Endometrium (tissue), 2 donors: Measurements from ENCODE around the gene SLC4A4.

Source experiments
- FAIRE-seq: peaks from 2 replicates; lab custom pipeline; 2012; peaks lifted over from hg19 to GRCh38; lab: Jason Lieb, UNC
- donor health status: control.
- donor health status: control.

SLC4A4 gene

DNA sequence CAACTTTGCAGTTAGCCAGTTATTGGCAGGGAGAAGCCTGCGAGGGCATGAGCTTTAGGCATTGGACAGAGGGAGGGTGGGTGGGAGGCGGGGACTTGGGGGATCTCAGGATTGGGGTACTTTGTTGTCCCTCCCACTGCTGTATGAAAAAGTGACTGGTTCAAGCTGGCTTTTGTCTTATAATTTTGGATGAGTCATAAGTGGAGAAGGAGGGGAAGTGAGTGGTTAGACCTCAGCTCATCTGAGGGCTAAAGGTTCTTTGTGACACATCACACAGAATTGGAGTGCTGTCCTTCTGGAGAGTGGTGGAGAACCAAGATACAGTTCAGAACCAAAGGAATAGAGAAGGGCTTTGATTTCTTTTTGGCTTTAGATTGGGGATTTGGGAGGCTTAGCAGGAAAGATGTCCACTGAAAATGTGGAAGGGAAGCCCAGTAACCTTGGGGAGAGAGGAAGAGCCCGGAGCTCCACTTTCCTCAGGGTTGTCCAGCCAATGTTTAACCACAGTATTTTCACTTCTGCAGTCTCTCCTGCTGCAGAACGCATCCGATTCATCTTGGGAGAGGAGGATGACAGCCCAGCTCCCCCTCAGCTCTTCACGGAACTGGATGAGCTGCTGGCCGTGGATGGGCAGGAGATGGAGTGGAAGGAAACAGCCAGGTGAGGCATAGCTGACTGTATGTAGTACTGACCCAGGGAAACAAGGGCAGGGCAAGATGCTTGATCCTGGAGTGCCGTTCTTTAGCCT lies at the start of gene SLC4A4:
TSS of gene SLC4A4 (plus strand) at position 175 of the 748 bp plus-strand sequence.
- FAIRE-seq: no peak

DNA sequence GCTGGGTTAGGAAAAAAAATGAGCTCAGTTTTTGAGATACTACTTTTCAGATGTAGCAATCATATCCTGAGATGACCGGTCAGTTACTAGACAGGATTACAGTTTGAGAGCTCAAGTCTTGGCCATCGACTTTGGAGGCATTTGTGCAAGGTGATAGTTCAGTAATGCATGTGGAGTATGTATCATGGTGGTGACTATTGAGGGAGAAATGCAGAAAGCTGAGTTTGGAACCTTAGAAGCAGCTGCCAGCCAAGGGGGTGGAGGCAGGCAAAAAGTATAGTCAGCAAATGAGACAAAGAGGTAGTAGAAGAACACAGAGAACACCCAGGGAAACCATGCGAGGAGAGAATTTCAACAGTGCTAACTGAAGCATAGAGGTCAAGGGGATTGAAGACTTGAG lies 48.7 kb upstream of the SLC4A4 start:
- no peak for FAIRE-seq

DNA sequence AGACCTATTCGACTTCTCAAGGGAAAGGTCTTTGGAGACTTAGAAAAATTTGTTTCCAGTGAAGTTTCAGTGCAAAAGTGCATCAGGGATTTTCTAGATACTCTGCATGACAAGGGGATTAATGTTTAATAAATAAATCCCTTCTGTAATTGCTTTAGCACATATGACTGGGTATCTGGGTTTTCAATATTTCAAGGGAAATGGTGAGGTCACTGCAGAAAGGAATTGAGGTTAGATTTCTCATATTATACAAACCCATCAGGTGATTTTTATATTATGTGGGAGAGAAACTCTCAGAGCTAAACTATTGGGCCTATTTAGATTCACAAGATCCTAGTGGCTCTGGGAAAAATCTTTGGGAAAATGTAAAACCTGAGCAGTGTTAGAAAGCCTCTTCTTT lies 48.3 kb upstream of the SLC4A4 start:
- FAIRE-seq: no peak

DNA sequence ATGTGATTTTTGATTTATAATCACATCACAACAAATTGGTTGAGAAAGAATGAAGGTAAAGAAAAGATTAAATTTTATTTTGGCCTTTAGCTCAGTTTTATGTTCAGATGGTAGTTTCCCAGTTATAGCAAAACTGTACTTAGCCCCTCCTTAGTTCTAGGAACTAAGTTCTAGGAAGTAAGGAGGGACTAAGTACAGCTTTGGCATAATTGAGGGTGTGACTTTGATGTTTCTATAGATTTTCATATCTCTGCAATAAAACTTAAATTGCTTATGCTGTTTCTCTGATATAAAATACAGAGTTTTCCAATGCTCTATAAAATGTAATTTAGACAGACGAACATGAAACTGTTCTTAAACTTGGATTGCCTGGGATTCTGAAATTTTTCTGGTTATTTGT lies 46.6 kb upstream of the SLC4A4 start:
- no peak for FAIRE-seq

DNA sequence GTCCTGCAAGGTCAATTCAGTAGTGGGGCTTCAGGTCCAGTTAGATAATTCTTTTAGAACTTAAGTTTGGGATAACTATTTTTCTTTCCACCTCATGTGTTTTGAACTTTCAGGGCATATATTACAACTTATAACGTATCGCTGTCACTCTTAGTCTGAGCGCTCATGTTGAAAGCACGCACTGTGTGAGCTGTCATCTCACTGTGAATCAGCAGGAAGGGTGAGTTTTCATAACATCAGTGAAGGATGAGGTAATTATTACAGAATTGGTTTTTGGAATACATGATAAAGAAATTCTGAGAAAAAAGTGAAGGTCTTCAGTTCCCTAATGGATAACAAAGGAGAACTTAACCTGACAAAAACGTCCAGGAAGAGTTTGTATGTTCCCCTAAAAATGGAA lies 45.1 kb upstream of the SLC4A4 start:
- FAIRE-seq: no peak

DNA sequence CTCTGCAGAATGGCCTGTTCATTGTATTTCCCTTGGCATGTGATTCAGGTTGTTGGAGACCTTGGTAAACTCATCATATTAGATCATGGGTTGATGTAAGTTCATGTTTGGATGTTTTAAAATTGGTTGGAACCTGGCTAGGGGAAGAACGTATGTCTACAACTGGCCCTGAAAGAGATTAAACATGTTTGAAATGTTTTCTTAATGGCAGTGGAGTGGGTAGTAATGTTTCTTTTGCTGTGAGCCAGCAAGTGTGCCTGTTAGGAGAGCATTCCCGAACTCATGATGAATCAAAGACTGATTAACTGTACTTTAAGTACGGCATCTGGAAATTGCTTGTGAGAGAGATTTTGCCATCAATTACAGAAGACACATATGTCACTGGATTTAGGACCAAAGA lies 44.5 kb upstream of the SLC4A4 start:
- no peak for FAIRE-seq

DNA sequence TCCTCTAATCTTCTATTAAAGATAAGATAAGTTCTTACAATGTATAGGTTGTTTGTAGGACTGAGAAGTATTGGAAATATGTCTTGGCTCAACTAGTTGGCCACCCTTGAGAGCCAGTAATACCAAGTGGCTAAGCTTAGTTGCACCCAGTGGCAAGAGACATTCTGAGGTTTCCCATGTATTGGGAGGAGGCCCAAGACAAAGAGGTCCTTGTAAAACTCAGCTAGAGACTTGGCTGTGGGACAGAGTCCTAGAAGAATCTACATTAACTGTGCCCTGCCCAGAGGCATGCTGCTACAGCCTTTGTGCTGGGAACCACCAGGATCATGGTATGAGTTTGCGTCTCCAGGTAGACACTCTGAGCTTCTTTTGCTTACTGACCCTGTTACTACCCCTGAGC lies 41.9 kb upstream of the SLC4A4 start:
- FAIRE-seq: no peak

DNA sequence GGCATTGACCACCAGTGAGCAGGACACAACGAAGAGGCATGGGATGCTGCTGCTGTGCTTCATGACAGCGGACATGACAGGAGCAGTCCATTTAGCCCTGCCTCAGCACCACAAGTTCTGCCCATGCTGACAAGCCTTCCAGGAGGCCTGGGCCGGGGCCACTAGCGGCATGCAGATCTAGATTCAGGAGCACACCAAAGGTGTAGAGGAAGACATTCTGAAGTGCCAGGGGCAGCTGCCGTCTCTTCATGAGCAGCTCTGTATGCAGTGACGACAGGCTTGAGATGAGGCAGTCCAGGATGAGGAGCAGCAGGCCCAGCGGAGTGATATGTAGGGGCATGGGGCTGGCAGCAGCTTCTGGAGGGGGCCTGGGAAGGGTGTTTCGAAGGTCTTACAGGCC lies 38.5 kb upstream of the SLC4A4 start:
- FAIRE-seq: no peak

DNA sequence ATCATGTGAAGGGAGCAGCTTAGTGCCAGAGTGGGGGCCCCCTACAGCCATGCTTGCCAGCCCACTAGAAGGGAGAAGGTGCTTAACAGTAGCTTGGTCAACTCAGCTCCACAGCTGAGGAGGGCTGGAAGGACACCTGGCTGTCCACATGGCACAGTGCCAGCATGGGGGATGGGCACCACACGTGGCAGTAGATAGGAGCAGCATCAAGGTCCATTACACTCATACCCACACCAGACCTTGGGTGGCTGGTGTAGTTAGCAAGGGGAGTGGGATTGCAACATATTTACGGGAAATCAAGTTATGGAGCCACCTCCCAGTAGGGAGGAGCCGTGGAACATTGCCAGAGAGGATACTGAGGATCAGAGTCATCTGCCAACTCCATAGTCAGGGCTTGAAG lies 37.9 kb upstream of the SLC4A4 start:
- FAIRE-seq: no peak

DNA sequence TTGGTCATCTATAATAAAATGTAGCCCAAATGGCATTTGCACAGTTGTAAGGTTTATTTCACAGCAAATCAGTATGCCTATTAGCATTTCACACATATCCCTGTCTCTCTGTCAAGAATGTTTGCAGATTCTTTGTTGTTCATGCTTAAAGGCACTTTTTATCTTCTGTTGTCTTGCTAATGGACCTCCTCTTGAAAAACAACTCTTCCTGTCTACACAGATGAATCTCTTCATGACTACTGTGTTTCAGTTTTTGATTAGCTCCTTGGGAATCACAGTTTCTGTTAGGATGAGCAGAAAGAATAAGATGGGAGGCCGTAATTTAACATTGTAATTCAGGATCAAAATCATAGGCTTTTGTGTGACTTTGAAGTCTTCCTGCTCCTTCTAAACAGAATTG lies 35.5 kb upstream of the SLC4A4 start:
- FAIRE-seq: no peak

DNA sequence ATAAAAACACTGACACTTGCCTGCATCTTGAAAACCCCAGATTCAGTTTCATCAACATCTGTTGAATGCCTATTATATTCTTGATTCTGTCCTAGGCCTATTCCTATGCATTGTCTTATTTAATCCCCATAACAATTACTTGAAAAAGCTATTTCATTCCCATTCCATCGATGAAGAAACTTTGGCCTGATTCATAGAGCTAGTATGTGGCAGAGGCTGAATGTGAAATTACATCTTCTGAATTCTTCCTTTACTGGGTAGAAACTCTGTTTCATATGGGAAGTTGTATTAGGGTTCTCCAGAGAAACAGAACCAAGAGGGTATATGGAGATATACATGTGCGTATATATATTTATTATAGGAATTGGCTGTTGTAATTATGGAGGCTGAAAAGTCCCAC lies 35.0 kb upstream of the SLC4A4 start:
- no peak for FAIRE-seq

DNA sequence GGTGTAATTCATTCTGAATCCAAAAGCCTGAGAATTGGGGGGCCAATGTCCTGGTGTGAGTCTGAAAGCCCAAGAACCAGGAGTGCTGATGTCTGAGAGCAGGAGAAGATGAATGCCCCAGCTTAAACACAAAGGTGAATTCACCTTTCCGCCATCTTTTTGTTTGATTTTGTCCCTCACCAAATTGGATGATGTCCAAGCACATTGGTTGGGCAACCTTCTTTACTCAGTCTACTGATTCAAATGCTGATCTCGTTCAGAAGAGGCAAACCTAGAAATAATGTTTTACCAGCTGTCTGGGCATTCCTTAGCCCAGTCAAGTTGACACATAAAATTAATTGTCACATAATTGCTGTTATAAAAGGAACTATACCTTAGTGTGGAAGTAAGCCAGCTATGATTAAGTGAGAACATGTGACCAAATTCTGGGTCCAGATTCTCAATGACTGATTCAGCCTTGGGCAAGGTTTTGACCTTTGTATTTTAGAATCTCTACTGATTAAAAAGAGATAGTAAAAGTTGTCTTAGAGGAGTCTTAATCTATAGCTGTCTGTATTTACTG lies 34.5 kb upstream of the SLC4A4 start:
- FAIRE-seq: no peak

DNA sequence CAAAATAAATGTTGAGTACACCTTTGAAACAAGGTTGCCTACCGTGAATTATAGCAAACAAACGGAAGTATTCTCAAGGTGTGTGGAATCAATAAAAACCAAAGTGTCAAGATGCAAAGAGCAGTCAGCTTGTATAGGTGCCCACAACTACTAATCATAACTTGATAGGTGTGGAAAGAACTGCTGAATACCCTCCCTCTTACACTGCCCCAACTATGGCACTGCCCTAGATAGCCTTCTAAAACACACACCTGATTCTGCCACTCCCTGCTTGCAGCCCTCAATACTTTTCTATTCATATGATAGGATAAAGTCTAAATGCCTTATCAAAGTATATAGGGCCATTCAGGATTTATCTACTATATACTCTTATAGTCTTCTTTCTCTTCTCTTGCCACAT lies 31.1 kb upstream of the SLC4A4 start:
- no peak for FAIRE-seq

DNA sequence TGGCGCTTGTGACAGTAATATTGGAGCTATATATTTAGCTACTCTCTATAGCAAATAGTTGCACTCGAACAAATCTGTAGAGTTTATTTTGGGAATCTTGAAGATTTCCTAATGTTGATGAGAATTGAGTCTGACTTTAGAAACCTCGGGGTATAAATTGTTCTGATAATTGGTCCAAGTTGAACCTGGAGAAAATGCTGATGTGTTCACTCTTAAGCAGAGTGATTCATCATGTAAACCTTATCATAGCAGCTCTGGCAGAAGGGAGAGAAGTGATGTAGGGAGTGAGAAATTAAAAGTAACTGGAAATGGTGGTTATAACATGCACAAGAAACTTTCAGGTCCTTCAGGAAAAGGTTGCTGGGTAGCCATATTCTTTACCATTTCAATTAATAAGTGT lies 16.4 kb upstream of the SLC4A4 start:
- no peak for FAIRE-seq

DNA sequence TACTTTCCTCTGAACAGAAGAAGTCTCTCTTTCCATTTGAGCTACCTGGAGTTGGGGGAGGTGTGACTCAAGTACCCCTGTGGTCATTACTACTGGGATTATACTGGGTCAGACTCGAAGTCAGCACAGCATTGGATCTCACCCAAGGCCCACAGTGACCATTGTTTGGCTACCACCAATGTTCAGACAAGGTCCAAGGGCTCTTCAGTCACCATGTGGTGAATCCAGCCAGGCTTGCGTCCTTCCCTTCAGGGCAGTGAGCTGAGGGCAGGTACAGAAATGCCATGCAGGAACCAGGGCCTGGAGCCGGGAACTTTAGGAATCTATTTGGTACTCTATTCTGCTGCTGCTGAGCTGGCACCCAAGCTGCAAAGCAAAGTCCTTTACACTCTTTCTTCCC lies 5.5 kb upstream of the SLC4A4 start:
- FAIRE-seq: no peak

DNA sequence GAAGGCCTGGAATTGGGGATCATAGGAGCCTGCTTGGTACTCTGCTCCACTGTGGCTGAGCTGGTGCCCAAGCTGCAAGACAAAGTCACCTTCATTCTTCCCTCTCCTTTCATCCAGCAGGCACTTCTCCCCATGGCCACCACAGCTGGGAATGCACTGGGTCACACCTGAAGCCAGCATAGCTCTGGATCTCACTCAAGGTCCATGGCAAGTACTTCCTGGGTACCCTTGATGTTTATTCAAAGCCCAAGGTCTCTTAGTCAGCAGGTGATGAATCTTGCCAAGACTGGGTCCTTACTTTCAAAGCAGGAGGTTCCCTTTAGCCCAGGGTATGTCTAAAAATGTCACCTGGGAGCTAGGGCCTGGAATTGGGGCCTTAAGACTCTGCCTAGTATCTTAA lies 4.9 kb upstream of the SLC4A4 start:
- no peak for FAIRE-seq

DNA sequence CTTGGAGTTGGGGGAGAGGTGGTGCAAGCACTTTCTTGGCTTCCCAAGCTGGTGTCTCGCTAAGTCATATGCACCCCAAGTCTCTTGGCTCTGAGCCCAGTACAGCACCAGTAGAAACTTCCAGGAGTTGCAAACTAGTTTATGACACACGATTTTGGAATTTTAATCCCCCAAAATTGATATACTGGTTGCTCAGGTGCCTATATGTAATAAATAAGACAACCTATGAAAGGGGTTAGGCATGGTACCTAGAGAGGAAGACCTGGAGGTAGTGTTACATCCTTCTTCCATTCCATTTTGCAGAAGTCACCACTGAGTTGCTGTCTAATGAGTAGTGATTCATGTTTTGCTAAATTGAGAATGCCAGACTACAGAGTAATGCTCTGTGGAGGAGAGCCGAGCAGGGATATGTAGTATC lies 4.3 kb upstream of the SLC4A4 start:
- no peak for FAIRE-seq

DNA sequence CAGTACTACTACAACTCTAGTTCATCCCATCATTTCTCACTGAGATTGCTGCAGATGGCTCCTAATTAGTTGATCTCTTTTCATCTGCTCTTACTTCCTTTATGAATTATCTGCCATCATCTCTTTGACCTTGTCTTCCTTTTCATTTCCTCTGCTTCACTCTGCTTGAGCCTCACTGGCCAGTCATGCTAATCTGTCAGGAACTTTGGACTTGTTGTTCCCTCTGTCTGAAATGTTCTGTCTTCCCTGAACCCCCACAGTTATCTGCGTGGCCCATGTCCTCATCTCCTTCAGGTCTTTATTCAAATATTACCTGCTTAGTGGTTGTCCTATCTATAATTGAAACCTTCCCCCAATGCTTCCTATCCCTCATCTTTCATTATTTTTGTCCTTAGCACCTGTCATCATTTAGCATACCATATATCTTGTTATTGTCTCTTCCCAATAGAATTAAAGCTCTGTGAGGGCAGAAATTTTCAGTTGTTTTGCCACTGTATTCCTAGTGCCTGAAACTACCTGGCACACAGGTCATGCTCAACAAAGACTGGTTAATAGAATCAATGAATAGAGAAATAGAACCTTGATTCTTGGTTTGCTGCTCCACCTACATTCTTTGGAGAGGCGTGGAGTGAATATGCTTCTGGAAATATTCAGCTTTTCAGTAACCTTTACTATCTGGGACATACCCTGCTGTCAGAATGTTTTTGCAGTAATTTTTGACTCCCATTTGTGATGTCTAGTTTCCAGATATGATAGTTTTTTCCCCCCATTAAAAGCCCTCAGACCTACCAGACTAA lies 5.0 kb downstream of the SLC4A4 start:
- FAIRE-seq: no peak

DNA sequence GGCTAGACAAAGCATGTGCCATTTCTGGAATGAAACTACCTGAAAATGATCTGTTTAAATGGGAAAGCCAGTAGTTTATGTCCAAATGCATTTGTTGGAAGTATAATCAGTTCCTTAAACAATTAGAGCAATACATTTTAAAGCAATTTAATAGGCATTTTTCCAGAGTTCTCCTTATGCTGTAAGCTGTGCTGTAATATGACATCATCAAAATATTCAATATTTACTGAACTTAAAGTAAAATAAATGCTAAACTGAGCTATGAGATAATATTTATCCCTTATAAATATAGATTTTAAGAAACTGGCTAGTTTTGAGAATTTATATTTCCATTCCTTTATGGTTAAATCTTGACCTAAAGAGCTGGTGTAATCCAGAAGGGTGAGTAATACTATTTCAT lies 7.9 kb downstream of the SLC4A4 start:
- no peak for FAIRE-seq

DNA sequence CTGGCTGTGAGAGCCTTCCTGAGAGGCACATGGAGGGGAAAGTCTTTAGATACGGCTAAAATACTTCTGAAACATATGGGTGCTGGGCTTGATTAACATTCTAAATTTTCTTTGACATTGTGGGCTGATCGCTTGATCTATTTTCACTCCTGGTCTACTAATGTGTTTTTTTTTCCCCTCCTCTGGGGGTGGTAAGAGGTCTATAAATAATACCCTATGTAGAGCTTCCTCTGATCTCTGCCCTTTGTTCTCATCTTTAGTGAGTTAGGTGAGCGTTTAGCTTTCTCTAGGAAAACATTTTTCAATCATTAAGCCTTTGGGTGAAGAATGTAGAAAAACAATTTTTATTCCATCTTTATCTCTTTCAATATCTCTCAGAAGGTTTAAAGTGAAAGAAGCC lies 9.8 kb downstream of the SLC4A4 start:
- no peak for FAIRE-seq

DNA sequence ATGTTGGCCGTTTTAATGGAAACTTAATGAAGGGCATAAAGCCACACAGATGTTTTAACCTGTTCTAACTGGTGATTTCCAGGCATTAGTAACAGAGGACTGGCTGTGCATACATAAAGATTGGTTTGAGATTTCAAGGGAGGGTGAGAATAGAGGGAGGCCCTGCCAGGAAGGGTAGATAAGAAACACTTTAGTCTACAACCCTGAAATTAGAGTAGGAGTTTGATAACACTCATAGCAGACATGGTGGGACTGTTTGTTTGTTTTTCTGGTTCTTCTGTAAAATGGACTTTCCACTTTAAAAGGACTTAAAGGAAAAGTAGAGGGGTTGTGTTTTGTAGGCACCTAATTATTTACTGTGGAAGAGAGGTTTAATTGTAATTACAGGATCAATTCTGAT lies 16.2 kb downstream of the SLC4A4 start:
- no peak for FAIRE-seq

DNA sequence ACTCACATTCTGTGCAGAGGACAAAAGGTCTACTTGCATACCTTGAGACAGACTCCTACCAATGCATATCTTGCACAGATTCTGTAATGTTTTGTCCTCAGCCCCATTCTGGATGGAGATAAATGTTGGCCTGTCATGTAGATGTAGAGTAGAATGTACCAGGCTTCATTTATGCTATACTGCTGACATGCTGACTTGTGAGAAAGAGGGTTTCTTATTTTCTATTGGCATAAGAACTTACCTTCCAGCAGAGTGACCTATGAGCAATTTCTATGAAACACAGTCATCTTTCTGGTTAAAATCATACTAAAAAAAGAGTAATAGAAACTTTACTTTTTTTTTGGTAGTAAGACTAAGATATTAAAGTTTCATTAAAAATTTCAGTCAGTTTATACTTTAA lies 17.2 kb downstream of the SLC4A4 start:
- FAIRE-seq: no peak

DNA sequence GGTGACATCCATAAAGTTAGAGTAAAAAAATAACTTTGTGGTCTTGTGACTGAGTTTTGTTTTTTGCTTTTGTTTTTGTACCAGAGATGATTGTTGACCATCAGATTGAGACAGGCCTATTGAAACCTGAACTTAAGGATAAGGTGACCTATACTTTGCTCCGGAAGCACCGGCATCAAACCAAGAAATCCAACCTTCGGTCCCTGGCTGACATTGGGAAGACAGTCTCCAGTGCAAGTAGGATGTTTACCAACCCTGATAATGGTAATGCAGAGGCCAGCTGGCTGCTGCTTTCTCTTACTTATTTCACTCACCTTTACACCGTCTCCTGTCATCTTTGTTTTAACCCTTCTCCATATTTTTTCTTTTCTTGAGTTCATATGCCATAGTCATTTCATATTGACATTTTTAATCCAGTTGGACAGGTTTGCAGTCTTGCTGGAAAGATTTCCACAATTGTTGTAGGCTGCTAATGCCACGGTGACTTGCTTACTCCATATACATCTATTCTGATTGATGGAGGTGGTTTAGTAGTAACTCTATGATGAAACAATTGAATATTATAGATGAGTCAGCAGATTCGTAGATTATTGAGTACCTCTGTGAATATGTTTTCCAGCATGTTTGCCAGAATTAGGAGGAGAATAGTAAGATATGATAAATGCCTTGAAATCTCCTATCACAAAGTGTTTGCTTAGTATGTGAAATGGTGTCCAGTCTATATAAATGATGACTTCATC lies 18.3 kb downstream of the SLC4A4 start:
- FAIRE-seq: no peak
